OCI-LY7 (cell line): ENCODE results near the gene GCM1.

Experiments used
- EZH2phosphoT487 ChIP-seq: fragments of 200-600 bp; sonication (generic); IDR thresholded peaks from 2 replicates; pipeline ENCODE4 v1.6.1; 2018; ENCODE audit warnings: low read depth, borderline replicate concordance, mild to moderate bottlenecking, mixed run types, antibody characterized with exemption, low read length, moderate library complexity, mixed read lengths
- TF ChIP-seq, protein P1 (sequence below): fragments of 200-600 bp; sonication (generic); conservative IDR thresholded peaks from 2 replicates; pipeline ENCODE4 v1.5.1; 2014; ENCODE audit warnings: mild to moderate bottlenecking, antibody characterized with exemption, low read length, moderate library complexity, mixed read lengths

DNA sequence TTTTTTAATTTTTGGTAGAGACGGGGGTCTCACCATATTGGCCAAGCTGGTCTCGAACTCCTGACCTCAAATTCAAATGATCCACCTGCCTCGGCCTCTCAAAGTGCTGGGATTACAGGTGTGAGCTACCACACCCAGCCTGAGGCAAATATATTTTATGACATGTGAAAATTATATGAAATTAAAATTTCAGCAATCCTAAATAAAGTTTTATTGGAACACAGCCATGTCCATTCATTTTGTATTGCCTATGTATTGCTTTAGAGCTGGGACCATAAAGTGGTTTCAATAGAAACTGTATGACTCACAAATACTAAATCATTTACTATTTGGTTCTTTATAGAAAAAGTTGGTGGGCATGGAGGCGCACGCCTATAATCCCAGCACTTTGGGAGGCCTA lies 32.0 kb upstream of the GCM1 start:
- TF ChIP-seq, protein P1, sequence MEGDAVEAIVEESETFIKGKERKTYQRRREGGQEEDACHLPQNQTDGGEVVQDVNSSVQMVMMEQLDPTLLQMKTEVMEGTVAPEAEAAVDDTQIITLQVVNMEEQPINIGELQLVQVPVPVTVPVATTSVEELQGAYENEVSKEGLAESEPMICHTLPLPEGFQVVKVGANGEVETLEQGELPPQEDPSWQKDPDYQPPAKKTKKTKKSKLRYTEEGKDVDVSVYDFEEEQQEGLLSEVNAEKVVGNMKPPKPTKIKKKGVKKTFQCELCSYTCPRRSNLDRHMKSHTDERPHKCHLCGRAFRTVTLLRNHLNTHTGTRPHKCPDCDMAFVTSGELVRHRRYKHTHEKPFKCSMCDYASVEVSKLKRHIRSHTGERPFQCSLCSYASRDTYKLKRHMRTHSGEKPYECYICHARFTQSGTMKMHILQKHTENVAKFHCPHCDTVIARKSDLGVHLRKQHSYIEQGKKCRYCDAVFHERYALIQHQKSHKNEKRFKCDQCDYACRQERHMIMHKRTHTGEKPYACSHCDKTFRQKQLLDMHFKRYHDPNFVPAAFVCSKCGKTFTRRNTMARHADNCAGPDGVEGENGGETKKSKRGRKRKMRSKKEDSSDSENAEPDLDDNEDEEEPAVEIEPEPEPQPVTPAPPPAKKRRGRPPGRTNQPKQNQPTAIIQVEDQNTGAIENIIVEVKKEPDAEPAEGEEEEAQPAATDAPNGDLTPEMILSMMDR, result no peak
- TF ChIP-seq EZH2phosphoT487, result no peak
